HepG2 (cell line): Measurements from ENCODE around the gene SPAG8. TPM values are rescaled to one million over a fixed set of nuclear protein-coding genes. Genes with fewer than 3 reads are reported as not detected.

Experiments
- EHMT2 ChIP-seq: fragments of 200-600 bp; sonication (generic); IDR thresholded peaks from 2 replicates; pipeline ENCODE4 v1.7.0; 2017; ENCODE audit warnings: antibody characterized with exemption, low read depth, low read length, borderline replicate concordance
- GATAD2A ChIP-seq: IDR thresholded peaks from 2 replicates; pipeline ENCODE4 v1.6.1; 2016
- HOXA9 ChIP-seq: sonication (generic); formaldehyde crosslinking; IDR thresholded peaks from 2 replicates; pipeline ENCODE4 v1.8.1; 2022; ENCODE audit warnings: missing genetic modification reagents, mild to moderate bottlenecking, moderate library complexity, borderline replicate concordance
- PHB2 ChIP-seq: fragments of 450-650 bp; IDR thresholded peaks from 2 replicates; pipeline ENCODE4 v1.6.1; 2018; ENCODE audit not compliant: partially characterized antibody
- PLRG1 ChIP-seq: fragments of 450-650 bp; conservative IDR thresholded peaks from 2 replicates; pipeline ENCODE4 v1.6.1; 2016
- PLSCR1 ChIP-seq: sonication (generic); formaldehyde crosslinking; IDR thresholded peaks from 2 replicates; pipeline ENCODE4 v1.5.0; 2020; ENCODE audit warnings: missing genetic modification reagents, mild to moderate bottlenecking, borderline replicate concordance
- RAD21 ChIP-seq: fragments of 450-650 bp; formaldehyde crosslinking; IDR thresholded peaks from 2 replicates; pipeline ENCODE4 v1.5.0; 2020; ENCODE audit warnings: mild to moderate bottlenecking
- SMARCE1 ChIP-seq: fragments of 450-650 bp; IDR thresholded peaks from 2 replicates; pipeline ENCODE4 v1.6.1; 2017; ENCODE audit warnings: borderline replicate concordance
- TAF1 ChIP-seq: sonication (generic); formaldehyde crosslinking; IDR thresholded peaks from 2 replicates; pipeline ENCODE4 v1.4.0; 2020; ENCODE audit warnings: missing genetic modification reagents
- TEAD2 ChIP-seq: sonication (generic); formaldehyde crosslinking; IDR thresholded peaks from 2 replicates; pipeline ENCODE4 v1.9.0; 2021; ENCODE audit warnings: missing genetic modification reagents
- ZFP41 ChIP-seq: sonication (generic); formaldehyde crosslinking; IDR thresholded peaks from 2 replicates; pipeline ENCODE4 v1.4.0; 2020; ENCODE audit warnings: mild to moderate bottlenecking, missing genetic modification reagents, borderline replicate concordance
- ZNF225 ChIP-seq: sonication (generic); formaldehyde crosslinking; IDR thresholded peaks from 2 replicates; pipeline ENCODE4 v1.4.0; 2020; ENCODE audit warnings: mild to moderate bottlenecking, missing genetic modification reagents
- ZNF230 ChIP-seq: sonication (generic); formaldehyde crosslinking; IDR thresholded peaks from 2 replicates; pipeline ENCODE4 v1.4.0; 2020; ENCODE audit warnings: mild to moderate bottlenecking, missing genetic modification reagents
- ZNF329 ChIP-seq: sonication (generic); formaldehyde crosslinking; IDR thresholded peaks from 2 replicates; pipeline ENCODE4 v1.9.0; 2021; ENCODE audit warnings: low read depth, mild to moderate bottlenecking, missing genetic modification reagents
- ZNF331 ChIP-seq: sonication (generic); formaldehyde crosslinking; IDR thresholded peaks from 2 replicates; pipeline ENCODE4 v1.4.0; 2020; ENCODE audit warnings: missing genetic modification reagents
- ZNF432 ChIP-seq: sonication (generic); formaldehyde crosslinking; IDR thresholded peaks from 2 replicates; pipeline ENCODE4 v1.5.0; 2020; ENCODE audit warnings: missing genetic modification reagents, mild to moderate bottlenecking, borderline replicate concordance
- ZNF496 ChIP-seq: sonication (generic); formaldehyde crosslinking; IDR thresholded peaks from 2 replicates; pipeline ENCODE4 v1.8.1; 2023; ENCODE audit warnings: mild to moderate bottlenecking, moderate library complexity, missing genetic modification reagents; ENCODE audit not compliant: insufficient replicate concordance
- ZNF570 ChIP-seq: sonication (generic); formaldehyde crosslinking; IDR thresholded peaks from 2 replicates; pipeline ENCODE4 v1.4.0; 2020; ENCODE audit warnings: mild to moderate bottlenecking, missing genetic modification reagents, borderline replicate concordance
- ZNF609 ChIP-seq: sonication (generic); formaldehyde crosslinking; IDR thresholded peaks from 2 replicates; pipeline ENCODE4 v1.4.0; 2020; ENCODE audit warnings: mild to moderate bottlenecking, missing genetic modification reagents, borderline replicate concordance
- ZNF788 ChIP-seq: sonication (generic); formaldehyde crosslinking; IDR thresholded peaks from 2 replicates; pipeline ENCODE4 v1.5.0; 2020; ENCODE audit warnings: mild to moderate bottlenecking, missing genetic modification reagents, borderline replicate concordance
- ZXDC ChIP-seq: sonication (generic); formaldehyde crosslinking; IDR thresholded peaks from 2 replicates; pipeline ENCODE4 v1.5.0; 2020; ENCODE audit warnings: mild to moderate bottlenecking, missing genetic modification reagents
- polyA plus RNA-seq, 8 experiments: library from polyadenylated mRNA; depleted of rRNA in 3 of 8; stranded (reverse) in 7 of 8; unstranded in 1 of 8; fragments of >200 nt; fragmentation: Illumina TruSeq in 4 of 8; extraction: Trizol in 4 of 8; gene quantifications; 2 replicates each; pipeline versions ENCODE4 v1.2.1 to v1.2.3, GENCODE V29; 2011 to 2016; ENCODE audit warnings: low read depth in 4 of 8, missing spikeins in 1 of 8, mixed read lengths in 1 of 8; ENCODE audit not compliant: insufficient read depth in 1 of 8
- total RNA-seq, 5 experiments: library from RNA; depleted of rRNA; stranded (reverse); fragments of >200 nt; fragmentation: Illumina TruSeq; extraction: Trizol; gene quantifications; 2 replicates each; pipeline ENCODE4 v1.2.3, GENCODE V29; 2016; ENCODE audit warnings: low read depth in 1 of 5

The SPAG8 gene
- total and polyA plus RNA-seq, 2 of the 13 experiments (the other 11 are each of a cell fraction or from before 2014, with no cell fraction given): 0.18 to 0.27 TPM

- TF ChIP-seq ZXDC (CRISPR knock-in tag): no peak
- no peak for TF ChIP-seq RAD21 (CRISPR knock-in tag)
- TF ChIP-seq ZFP41 (CRISPR knock-in tag): no peak
- no peak; the same call in 1 of the 2 replicates for TF ChIP-seq ZNF788 (CRISPR knock-in tag)
- TF ChIP-seq ZNF496: no peak
- peak; percentile 60 for TF ChIP-seq ZNF331 (CRISPR knock-in tag)
- no peak; the same call in 1 of the 2 replicates for TF ChIP-seq ZNF570 (CRISPR knock-in tag)
- peak; percentile 76 for TF ChIP-seq GATAD2A (CRISPR knock-in tag)
- no peak for TF ChIP-seq ZNF432 (CRISPR knock-in tag)
- no peak for TF ChIP-seq PHB2
- 0 out of 2 replicates have a peak, but pooled peaks have one; percentile 49 for TF ChIP-seq HOXA9 (CRISPR knock-in tag)
- no peak for TF ChIP-seq TAF1 (CRISPR knock-in tag)
- no peak for TF ChIP-seq SMARCE1
- no peak for TF ChIP-seq ZNF329 (CRISPR knock-in tag)
- no peak for TF ChIP-seq PLSCR1 (CRISPR knock-in tag)
- TF ChIP-seq EHMT2: no peak
- no peak for TF ChIP-seq PLRG1
- TF ChIP-seq TEAD2 (CRISPR knock-in tag): no peak
- no peak for TF ChIP-seq ZNF225 (CRISPR knock-in tag)
- TF ChIP-seq ZNF609 (CRISPR knock-in tag): peak; percentile 35
- TF ChIP-seq ZNF230: no peak; the same call in 1 of the 2 replicates
Measured at GRCh38 chr9:35814106-35814840, 2.2 kb upstream of the SPAG8 start (continued).
